Measurements from ENCODE around the gene CYB5R2.
A peak's percentile ranks its signal among the peaks of the same experiment; 100 is the strongest.
"Not testable (repeated sequence)": the region's sequence is repeated elsewhere in the genome, so short reads cannot be mapped to it uniquely, and the experiment has no call there.

The CYB5R2 gene

GRCh38 chr11:7668464-7668863 lies 4.8 kb downstream of the CYB5R2 start:
- DNase-seq, result no peak

GRCh38 chr11:7667460-7667859 lies 5.8 kb downstream of the CYB5R2 start:
- no peak for DNase-seq

DNA sequence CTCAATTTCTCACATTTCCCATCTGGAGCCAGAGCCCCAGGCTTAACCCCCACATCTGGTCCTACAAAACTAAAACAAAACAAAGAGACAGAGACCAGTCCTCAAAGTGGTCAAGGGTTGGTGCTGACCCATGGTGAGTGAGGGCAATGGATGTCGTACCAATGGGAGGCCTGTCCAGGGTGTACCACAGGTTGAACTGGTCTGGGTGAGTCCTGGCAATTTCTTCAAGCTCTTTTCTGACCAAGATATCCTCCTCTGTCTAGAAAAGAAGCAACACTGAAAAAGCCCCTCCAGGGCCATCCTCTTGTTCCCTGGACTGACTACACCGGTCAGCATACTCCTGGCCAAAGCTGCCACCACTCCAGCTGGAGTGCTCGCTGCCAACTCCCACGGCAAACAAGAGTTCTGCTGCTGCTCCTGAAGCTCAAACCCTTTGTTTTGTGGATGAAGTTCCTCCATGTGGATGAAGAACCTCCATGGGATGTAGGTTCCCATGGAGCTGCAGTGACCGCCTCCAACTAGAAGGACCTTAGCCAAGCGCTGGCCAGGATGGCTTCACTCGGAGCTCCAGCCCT lies 6.9 kb downstream of the CYB5R2 start:
- no peak for DNase-seq

DNA sequence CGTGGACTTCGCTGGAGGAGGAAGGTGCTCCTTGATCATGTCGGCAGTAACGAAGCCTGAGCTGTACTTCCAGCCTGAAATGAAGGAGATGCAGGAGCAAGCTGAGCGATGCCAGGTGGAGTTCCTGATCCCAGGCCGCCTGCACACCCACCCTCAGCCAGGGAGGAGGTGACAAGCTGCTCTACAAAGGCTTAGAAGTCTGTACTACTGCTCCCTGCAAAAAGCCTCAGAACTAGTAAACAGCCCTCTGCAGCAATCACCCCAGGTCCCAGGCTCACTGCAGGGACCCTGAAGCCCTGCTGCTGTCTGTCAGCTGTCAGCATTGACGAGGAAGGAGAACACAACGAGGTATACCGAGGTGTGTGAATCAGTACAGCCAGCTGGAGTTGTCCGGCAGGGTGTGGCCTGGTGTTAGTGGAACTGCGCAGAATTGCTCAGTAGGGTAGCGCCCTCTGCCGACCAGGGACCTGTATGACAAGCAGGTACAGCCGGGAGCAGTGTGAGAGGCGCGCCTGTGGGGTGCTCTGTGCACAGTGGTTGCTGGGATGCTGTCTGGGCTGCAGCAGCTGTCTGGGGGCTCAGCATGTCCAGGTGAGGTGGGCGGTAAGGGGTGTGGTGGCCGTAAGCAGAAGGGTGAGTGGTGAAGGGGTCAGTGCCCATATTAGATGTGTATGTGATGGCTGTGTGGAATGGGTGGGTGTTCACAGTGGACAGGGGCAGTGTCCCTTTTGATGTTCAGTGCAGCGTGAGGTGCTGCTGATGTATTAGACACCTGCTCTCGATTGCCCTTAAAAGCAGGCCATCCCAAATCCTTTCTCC lies 7.6 kb downstream of the CYB5R2 start:
- peak; percentile 66 for DNase-seq

- no peak for DNase-seq
These were observed 8.4 kb downstream of the CYB5R2 start for GRCh38 chr11:7664867-7665266.

GRCh38 chr11:7663531-7663930 lies 9.8 kb downstream of the CYB5R2 start:
- DNase-seq, result not testable (repeated sequence)

- DNase-seq, result peak; percentile 39
These were observed 15.8 kb downstream of the CYB5R2 start for GRCh38 chr11:7657306-7658025.

DNA sequence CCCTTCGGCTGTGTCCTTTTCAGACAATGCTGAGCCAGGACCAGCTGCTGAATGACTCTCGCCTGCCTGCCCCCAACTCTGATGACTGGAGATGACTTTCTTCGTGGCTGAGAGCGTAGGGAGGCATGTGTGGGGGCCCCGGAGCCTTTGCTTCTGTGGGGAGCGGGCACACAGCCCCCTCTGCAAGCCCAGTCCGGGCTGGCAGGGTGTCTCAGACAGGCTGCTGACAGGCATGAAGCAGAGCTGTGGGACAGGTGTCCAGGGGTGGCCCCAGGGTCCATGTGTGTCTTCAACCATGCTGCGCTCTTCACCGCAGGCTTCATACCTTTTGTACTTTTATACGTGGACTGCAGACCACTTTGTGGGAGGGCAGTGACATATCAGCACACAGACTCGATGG lies 16.6 kb downstream of the CYB5R2 start:
- DNase-seq, result no peak

GRCh38 chr11:7655253-7656217 lies 17.8 kb downstream of the CYB5R2 start:
- no peak for DNase-seq

GRCh38 chr11:7654195-7654705 lies 19.1 kb downstream of the CYB5R2 start:
- no peak for DNase-seq

GRCh38 chr11:7651700-7652099 lies 21.6 kb downstream of the CYB5R2 start:
- DNase-seq, result no peak

DNA sequence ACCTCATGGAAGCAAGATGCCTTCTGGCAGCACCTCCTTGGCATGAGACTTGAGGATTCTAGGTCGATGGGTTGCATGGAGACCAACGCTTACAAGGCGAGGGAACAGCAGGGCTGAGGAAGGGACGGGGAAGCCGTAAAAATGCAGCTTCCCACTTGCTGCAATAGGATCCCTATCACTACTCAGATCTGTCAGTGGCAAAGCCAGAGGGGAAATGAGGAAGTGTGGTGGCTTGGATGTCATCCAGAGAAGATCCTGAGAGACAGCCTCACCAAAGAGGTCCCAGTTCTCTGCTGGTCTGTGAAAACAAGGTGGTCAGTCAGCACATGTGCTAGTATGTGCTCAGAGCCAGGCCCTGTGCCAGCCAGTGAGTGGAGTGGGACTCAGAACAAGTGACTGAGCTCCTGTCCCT lies 22.2 kb downstream of the CYB5R2 start:
- no peak for DNase-seq

- DNase-seq, result no peak
These were observed 25.0 kb downstream of the CYB5R2 start for GRCh38 chr11:7648264-7648663.

DNA sequence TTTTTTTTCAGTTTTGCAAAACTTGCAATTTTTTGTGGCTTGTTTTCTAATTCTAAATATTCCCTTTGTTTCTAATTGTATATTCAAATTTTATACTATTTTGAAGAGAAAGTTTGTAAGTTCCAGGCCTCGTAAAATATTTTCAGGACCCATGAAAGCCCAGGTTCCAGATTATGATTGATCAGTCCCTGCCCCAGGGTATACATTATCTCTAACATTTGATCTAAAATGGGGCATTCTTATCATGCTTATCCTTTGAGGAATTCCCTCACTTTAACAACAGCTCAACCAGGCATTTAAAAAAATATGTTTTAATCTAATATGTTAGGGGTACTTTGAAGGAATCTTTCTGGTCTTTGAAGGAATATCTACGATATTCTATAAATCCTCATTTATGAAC lies 26.4 kb downstream of the CYB5R2 start:
- DNase-seq, result no peak

- DNase-seq, result no peak
These were observed 28.1 kb downstream of the CYB5R2 start for GRCh38 chr11:7645206-7645605.

GRCh38 chr11:7643314-7643713 lies 30.0 kb downstream of the CYB5R2 start:
- no peak for DNase-seq

DNA sequence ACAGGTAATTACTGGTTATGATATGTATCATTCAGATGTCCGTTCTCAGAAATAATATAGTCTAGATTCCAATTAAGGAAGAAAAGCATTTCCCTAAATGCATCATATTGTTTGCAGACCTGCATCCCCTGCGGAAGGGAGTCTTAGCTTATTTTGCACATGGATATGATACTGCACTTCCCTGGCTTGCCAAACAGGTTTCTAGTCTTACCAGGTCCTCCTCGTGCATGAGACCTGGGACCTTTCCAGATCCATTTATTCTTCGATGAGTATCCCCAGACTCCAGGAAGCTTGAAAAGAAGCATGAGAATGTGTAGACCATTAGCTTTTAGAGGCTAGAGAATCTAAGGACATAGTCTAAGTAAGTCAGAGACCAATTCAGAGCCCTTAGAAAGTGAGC lies 30.6 kb downstream of the CYB5R2 start:
- DNase-seq, result no peak

GRCh38 chr11:7640816-7641215 lies 32.5 kb downstream of the CYB5R2 start:
- no peak for DNase-seq

GRCh38 chr11:7639643-7640025 lies 33.7 kb downstream of the CYB5R2 start:
- no peak for DNase-seq

GRCh38 chr11:7638710-7639642 lies 34.3 kb downstream of the CYB5R2 start:
- DNase-seq, result no peak

DNA sequence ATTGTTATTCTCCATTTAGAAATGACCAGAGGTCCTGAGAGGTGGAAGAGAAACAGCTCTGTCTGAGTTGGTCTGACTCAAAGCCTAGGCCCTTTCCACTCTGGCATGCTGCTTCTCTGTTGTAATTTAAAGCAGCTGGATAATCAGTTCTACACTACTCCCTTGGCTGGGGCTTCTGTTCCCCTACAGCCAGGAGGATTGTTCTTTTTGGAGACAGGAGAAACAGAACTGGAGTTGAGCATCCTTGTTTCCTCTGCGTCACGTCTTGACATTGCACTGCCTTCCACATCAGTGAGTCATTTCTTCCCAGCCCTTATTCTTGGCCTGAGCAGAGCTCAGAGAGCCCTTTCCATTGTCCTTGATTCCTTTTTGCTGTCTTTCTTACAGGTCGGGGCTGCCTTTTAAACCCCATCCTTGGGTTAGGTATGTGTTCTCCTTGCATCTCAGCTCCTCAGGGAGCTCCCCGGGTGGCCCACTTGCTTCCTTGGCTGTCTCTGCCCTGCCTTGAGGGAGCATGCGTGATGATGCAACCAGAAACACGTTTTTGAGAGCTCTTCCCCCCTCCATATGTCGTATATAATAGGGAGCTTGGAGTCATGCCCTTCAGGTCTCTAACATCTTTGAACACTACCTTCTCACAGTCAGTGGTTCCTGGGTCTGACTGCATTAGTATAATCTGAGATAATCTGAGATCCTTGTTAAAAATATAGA lies 35.7 kb downstream of the CYB5R2 start:
- no peak for DNase-seq

All from CD4-positive, alpha-beta T cell treated with Interleukin-10 for 1 hour (primary cell).